ENCODE measurements around the gene APOB. TPM values are rescaled to one million over a fixed set of nuclear protein-coding genes. Genes with fewer than 3 reads are reported as not detected.

The APOB gene
- total RNA-seq, 1 experiment from 2014 or later = 1.5 TPM

- ATAC-seq = no peak
- Mint-ChIP-seq H3K27ac (no peak overlapping the region), H3K4me1 (no peaks in the 10 kb centered on the region), H3K4me3 (no peak overlapping the region), H3K27me3 (ENCODE audit: low read depth) (no peaks in the 10 kb centered on the region), H3K9me3 (peaks cover 8% of the 10 kb centered on the region; the same call in 1 of the 2 replicates), H3K36me3 (no peaks in the 10 kb centered on the region)
- POLR2A ChIA-PET = no interaction called here
- TF ChIP-seq ZBTB43 (CRISPR knock-in tag; IDR thresholded peaks at IDR 0.05) (no peak), MLX (CRISPR knock-in tag; IDR thresholded peaks at IDR 0.05) (no peak), MYBL2 (CRISPR knock-in tag; IDR thresholded peaks at IDR 0.05) (no peak), ZNF671 (CRISPR knock-in tag; IDR thresholded peaks at IDR 0.05) (no peak), ZNF532 (CRISPR knock-in tag; IDR thresholded peaks at IDR 0.05; ENCODE audit: borderline replicate concordance) (no peak), NFYB (CRISPR knock-in tag; conservative IDR thresholded peaks at IDR 0.05; ENCODE audit: low read depth) (no peak)
- CTCF ChIA-PET = no interaction called here
- no peak for DNase-seq (ENCODE audit: low spot score)
Observed at GRCh38 chr2:21035282-21035973, 8.4 kb downstream of the APOB start.

GRCh38 chr2:21034972-21035279, 8.9 kb downstream of the APOB start:
- Mint-ChIP-seq H3K4me1 (no peaks in the 10 kb centered on the region), H3K4me3 (no peak overlapping the region), H3K36me3 (no peaks in the 10 kb centered on the region), H3K9me3 (peaks cover 8% of the 10 kb centered on the region; the same call in 1 of the 2 replicates), H3K27me3 (ENCODE audit: low read depth) (no peaks in the 10 kb centered on the region), H3K27ac (no peak overlapping the region)
- no peak for DNase-seq (ENCODE audit: low spot score)
- no peak for ATAC-seq
- no peak for TF ChIP-seq ZNF138 (CRISPR knock-in tag; conservative IDR thresholded peaks at IDR 0.05)
- TF ChIP-seq ZNF512 (CRISPR knock-in tag; IDR thresholded peaks at IDR 0.05; ENCODE audit: borderline replicate concordance) = no peak
- TF ChIP-seq ESRRA (CRISPR knock-in tag; IDR thresholded peaks at IDR 0.05; ENCODE audit: borderline replicate concordance) = no peak
- no peak for TF ChIP-seq CTCF (IDR thresholded peaks at IDR 0.05)
- TF ChIP-seq NFYB (CRISPR knock-in tag; conservative IDR thresholded peaks at IDR 0.05; ENCODE audit: low read depth) = no peak
- TF ChIP-seq PRRX2 (CRISPR knock-in tag; IDR thresholded peaks at IDR 0.05) = no peak
- TF ChIP-seq MXD4 (CRISPR knock-in tag; IDR thresholded peaks at IDR 0.05; ENCODE audit: borderline replicate concordance) = no peak
- POLR2A ChIA-PET = no interaction called here
- CTCF ChIA-PET = no interaction called here
